ENCODE measurements around the gene CDKN2B-AS1.

CDKN2B-AS1 gene

GRCh38 chr9:21996858-21997257 is 2.3 kb downstream of the CDKN2B-AS1 start:
- H3K36me3 ChIP-seq (ENCODE audit: control insufficient read depth in 2 of 2, insufficient read depth in 1 of 2, low read length in 2 of 2): no peaks in the 10 kb centered on the region
- peaks cover 8% of the 10 kb centered on the region; the same call in 1 of the 2 replicates for H3K4me1 ChIP-seq (ENCODE audit: control insufficient read depth, insufficient read depth, low read length)
- H3K27ac ChIP-seq (ENCODE audit: extremely low read depth, low read depth, low read length): peak overlapping the region; percentile 99
- H3K9me3 ChIP-seq (ENCODE audit: control insufficient read depth, insufficient read depth, low read depth, low read length): no peaks in the 10 kb centered on the region
- POLR2A ChIA-PET: interaction anchor here (0.8 to 7.6 kb wide), 8 partner anchors 8 to 247 kb away, joined by 3 to 156 read pairs (median 5); partner anchors contain the start of gene CDKN2B
- peak overlapping the region; percentile 59 for H3K4me3 ChIP-seq (ENCODE audit: low read depth, low read length)
- CTCF ChIA-PET: interaction anchor here (0.6 to 5.9 kb wide), 7 partner anchors 11 to 309 kb away, joined by 3 to 30 read pairs (median 4); partner anchors contain the start of gene CDKN2B
- TF ChIP-seq PRDM10 (tag by site-specific recombination; IDR thresholded peaks at IDR 0.05): peak; percentile 51; the same call in 1 of the 2 replicates
- TF ChIP-seq ZNF664 (tag by site-specific recombination; IDR thresholded peaks at IDR 0.05): no peak
- 0 out of 2 replicates have a peak, but pooled peaks have one; percentile 45 for TF ChIP-seq ZSCAN4 (tag by site-specific recombination; IDR thresholded peaks at IDR 0.05)
- TF ChIP-seq ZNF785 (tag by site-specific recombination; IDR thresholded peaks at IDR 0.05): no peak

- ChIA-PET POLR2A (interaction anchor here (0.6 to 7.6 kb wide), 2 partner anchors 10 to 86 kb away, joined by 3 to 156 read pairs; partner anchors contain the start of gene CDKN2B), CTCF (interaction anchor here (0.6 to 4.3 kb wide), 4 partner anchors 10 to 191 kb away, joined by 3 to 29 read pairs (median 4); partner anchors contain the start of gene CDKN2B)
- peak overlapping the region; percentile 59; the same call in 1 of the 2 replicates for H3K4me3 ChIP-seq (ENCODE audit: low read depth, low read length)
- H3K4me1 ChIP-seq (ENCODE audit: control insufficient read depth, insufficient read depth, low read length): peaks cover 13% of the 10 kb centered on the region; the same call in 1 of the 2 replicates
- H3K27ac ChIP-seq (ENCODE audit: extremely low read depth, low read depth, low read length): no peak overlapping the region
- H3K36me3 ChIP-seq (ENCODE audit: control insufficient read depth in 2 of 2, insufficient read depth in 1 of 2, low read length in 2 of 2): no peaks in the 10 kb centered on the region; a peak in 1 of 3 replicates
- H3K9me3 ChIP-seq (ENCODE audit: control insufficient read depth, insufficient read depth, low read depth, low read length): no peaks in the 10 kb centered on the region
- TF ChIP-seq ZNF292 (tag by site-specific recombination; IDR thresholded peaks at IDR 0.05; ENCODE audit: borderline replicate concordance, low read depth) (no peak), BCL6B (tag by site-specific recombination; IDR thresholded peaks at IDR 0.05) (no peak), ZNF830 (tag by site-specific recombination; IDR thresholded peaks at IDR 0.05; ENCODE audit: low read depth) (no peak), ZNF10 (tag by site-specific recombination; IDR thresholded peaks at IDR 0.05) (peak; percentile 91), ZNF324 (tag by site-specific recombination; IDR thresholded peaks at IDR 0.05) (no peak), ZNF184 (tag by site-specific recombination; IDR thresholded peaks at IDR 0.05) (no peak), ZNF596 (tag by site-specific recombination; IDR thresholded peaks at IDR 0.05) (peak; percentile 63), ZNF664 (tag by site-specific recombination; IDR thresholded peaks at IDR 0.05) (peak; percentile 53; the same call in 1 of the 2 replicates), TSHZ1 (tag by site-specific recombination; IDR thresholded peaks at IDR 0.05; ENCODE audit: borderline replicate concordance) (no peak), ZNF23 (tag by site-specific recombination; IDR thresholded peaks at IDR 0.05; ENCODE audit: borderline replicate concordance) (no peak), KLF10 (tag by site-specific recombination; IDR thresholded peaks at IDR 0.05) (no peak), ZNF510 (tag by site-specific recombination; IDR thresholded peaks at IDR 0.05; ENCODE audit: insufficient replicate concordance) (no peak), ZNF658 (tag by site-specific recombination; IDR thresholded peaks at IDR 0.05) (no peak), ZNF341 (tag by site-specific recombination; IDR thresholded peaks at IDR 0.05; ENCODE audit: low read depth) (no peak), GFI1B (tag by site-specific recombination; IDR thresholded peaks at IDR 0.05) (no peak), SALL2 (tag by site-specific recombination; IDR thresholded peaks at IDR 0.05; ENCODE audit: borderline replicate concordance) (no peak), ZNF37A (tag by site-specific recombination; IDR thresholded peaks at IDR 0.05) (no peak), HIC1 (tag by site-specific recombination; IDR thresholded peaks at IDR 0.05) (no peak), KLF7 (tag by site-specific recombination; IDR thresholded peaks at IDR 0.05; ENCODE audit: borderline replicate concordance) (no peak)
These were observed 2.9 kb downstream of the CDKN2B-AS1 start for GRCh38 chr9:21997480-21997879.
